HL-60/S4 treated with retinoic acid at 250 ng/mL for 4 days and 3 days (cell line): ENCODE results near the gene SERPIND1.
"Not testable (repeated sequence)": the region's sequence is repeated elsewhere in the genome, so short reads cannot be mapped to it uniquely, and the experiment has no call there.

Source experiments
- in situ Hi-C: fragments of 300-500 bp; cut with MboI; formaldehyde crosslinking; loops from 2 replicates; pipeline ENCODE4 v1.7.0; 2022; ENCODE audit warnings: low sequenced_read_pairs

Gene SERPIND1

GRCh38 chr22:20811171-20811570 is 37.3 kb downstream of the SERPIND1 start:
- in situ Hi-C loops: no loop called here

- in situ Hi-C loops: no loop called here
Observed at GRCh38 chr22:20811971-20812660, 38.2 kb downstream of the SERPIND1 start.

- in situ Hi-C loops: no loop called here
Observed at GRCh38 chr22:20813056-20813455, 39.1 kb downstream of the SERPIND1 start.

GRCh38 chr22:20814221-20814808 is 40.4 kb downstream of the SERPIND1 start:
- in situ Hi-C loops: no loop called here

- in situ Hi-C loops: no loop called here
Observed at GRCh38 chr22:20815477-20816050, 41.7 kb downstream of the SERPIND1 start.

GRCh38 chr22:20816559-20816958 is 42.6 kb downstream of the SERPIND1 start:
- in situ Hi-C loops: no loop called here

- in situ Hi-C loops: no loop called here
Observed at GRCh38 chr22:20818471-20818870, 44.6 kb downstream of the SERPIND1 start.

- in situ Hi-C loops: no loop called here
Observed at GRCh38 chr22:20819471-20819870, 45.6 kb downstream of the SERPIND1 start.

GRCh38 chr22:20821717-20822239 is 47.9 kb downstream of the SERPIND1 start:
- in situ Hi-C loops: not testable (repeated sequence)

- in situ Hi-C loops: no loop called here
Observed at GRCh38 chr22:20822240-20822639, 48.3 kb downstream of the SERPIND1 start.

GRCh38 chr22:20823264-20823663 is 49.4 kb downstream of the SERPIND1 start:
- in situ Hi-C loops: no loop called here

- in situ Hi-C loops: not testable (repeated sequence)
Observed at GRCh38 chr22:20825216-20825615, 51.3 kb downstream of the SERPIND1 start.

- in situ Hi-C loops: no loop called here
Observed at GRCh38 chr22:20825624-20826023, 51.7 kb downstream of the SERPIND1 start.

GRCh38 chr22:20826373-20827152 is 52.6 kb downstream of the SERPIND1 start:
- in situ Hi-C loops: not testable (repeated sequence)

- in situ Hi-C loops: no loop called here
Observed at GRCh38 chr22:20829491-20830134, 55.7 kb downstream of the SERPIND1 start.

GRCh38 chr22:20833225-20833665 is 59.3 kb downstream of the SERPIND1 start:
- in situ Hi-C loops: no loop called here

- in situ Hi-C loops: no loop called here
Observed at GRCh38 chr22:20834206-20834605, 60.3 kb downstream of the SERPIND1 start.

- in situ Hi-C loops: no loop called here
Observed at GRCh38 chr22:20834725-20835124, 60.8 kb downstream of the SERPIND1 start.
